Mammary epithelial cell (primary cell): ENCODE data around the gene TTBK1.

ENCODE experiments used
- EZH2 ChIP-seq: IDR thresholded peaks from 2 replicates; pipeline ENCODE4 v1.6.1; 2012; ENCODE audit warnings: low read length, inconsistent platforms, borderline replicate concordance
- TF ChIP-seq, protein P1 (sequence below), 2 donors: IDR thresholded peaks in 1 of 2; conservative IDR thresholded peaks in 1 of 2; 2 replicates each; pipeline ENCODE4 v1.5.1; 2011 to 2012; ENCODE audit warnings: inconsistent platforms in 2 of 2, low read length in 2 of 2, mild to moderate bottlenecking in 2 of 2, control low read depth in 1 of 2, low read depth in 1 of 2; ENCODE audit not compliant: insufficient read depth in 1 of 2; ENCODE audit errors: extremely low read depth in 1 of 2

DNA sequence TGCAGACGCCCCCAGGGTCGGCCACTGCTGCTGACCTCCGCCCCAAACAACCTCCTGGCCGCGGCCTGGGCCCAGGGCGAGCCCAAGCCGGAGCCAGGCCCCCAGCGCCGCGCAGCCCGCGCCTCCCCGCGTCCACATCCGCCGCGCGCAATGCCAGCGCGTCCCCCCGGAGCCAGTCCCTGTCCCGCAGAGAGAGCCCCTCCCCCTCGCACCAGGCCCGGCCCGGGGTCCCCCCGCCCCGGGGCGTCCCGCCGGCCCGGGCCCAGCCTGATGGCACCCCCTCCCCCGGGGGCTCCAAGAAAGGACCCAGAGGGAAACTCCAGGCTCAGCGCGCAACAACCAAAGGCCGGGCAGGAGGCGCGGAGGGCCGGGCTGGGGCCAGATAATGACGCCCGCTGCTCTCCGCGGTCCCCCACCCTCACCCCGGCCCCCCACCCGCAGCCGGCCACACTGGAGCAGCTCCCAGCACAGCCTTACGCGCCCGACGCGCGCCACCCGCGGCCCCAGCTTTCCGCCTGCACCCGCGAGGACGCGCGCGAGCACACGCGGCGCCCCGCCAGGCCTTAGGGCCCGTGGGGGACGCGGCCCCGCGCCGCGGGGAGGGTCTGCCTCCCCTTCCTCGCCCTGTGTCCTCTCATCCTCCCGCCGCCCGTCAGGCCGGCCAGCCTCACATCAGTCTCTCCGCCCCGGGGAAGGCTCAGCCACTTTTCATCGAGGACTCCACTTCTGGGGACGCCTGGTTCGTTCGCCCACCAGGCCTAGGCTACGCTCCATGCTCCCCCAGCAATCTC lies 41.9 kb downstream of the TTBK1 start:
- TF ChIP-seq, protein P1, sequence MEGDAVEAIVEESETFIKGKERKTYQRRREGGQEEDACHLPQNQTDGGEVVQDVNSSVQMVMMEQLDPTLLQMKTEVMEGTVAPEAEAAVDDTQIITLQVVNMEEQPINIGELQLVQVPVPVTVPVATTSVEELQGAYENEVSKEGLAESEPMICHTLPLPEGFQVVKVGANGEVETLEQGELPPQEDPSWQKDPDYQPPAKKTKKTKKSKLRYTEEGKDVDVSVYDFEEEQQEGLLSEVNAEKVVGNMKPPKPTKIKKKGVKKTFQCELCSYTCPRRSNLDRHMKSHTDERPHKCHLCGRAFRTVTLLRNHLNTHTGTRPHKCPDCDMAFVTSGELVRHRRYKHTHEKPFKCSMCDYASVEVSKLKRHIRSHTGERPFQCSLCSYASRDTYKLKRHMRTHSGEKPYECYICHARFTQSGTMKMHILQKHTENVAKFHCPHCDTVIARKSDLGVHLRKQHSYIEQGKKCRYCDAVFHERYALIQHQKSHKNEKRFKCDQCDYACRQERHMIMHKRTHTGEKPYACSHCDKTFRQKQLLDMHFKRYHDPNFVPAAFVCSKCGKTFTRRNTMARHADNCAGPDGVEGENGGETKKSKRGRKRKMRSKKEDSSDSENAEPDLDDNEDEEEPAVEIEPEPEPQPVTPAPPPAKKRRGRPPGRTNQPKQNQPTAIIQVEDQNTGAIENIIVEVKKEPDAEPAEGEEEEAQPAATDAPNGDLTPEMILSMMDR (conservative IDR thresholded peaks at IDR 0.05 in 1 of 2, IDR thresholded peaks at IDR 0.05 in 1 of 2; ENCODE audit: extremely low read depth in 1 of 2, insufficient read depth in 1 of 2, low read depth in 1 of 2, low read length in 2 of 2): no peak
- no peak for TF ChIP-seq EZH2
